Measurements from ENCODE around the gene OR6K2.
"Not testable (repeated sequence)": the region's sequence is repeated elsewhere in the genome, so short reads cannot be mapped to it uniquely, and the experiment has no call there.

OR6K2 gene, protein sequence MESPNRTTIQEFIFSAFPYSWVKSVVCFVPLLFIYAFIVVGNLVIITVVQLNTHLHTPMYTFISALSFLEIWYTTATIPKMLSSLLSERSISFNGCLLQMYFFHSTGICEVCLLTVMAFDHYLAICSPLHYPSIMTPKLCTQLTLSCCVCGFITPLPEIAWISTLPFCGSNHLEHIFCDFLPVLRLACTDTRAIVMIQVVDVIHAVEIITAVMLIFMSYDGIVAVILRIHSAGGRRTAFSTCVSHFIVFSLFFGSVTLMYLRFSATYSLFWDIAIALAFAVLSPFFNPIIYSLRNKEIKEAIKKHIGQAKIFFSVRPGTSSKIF

DNA sequence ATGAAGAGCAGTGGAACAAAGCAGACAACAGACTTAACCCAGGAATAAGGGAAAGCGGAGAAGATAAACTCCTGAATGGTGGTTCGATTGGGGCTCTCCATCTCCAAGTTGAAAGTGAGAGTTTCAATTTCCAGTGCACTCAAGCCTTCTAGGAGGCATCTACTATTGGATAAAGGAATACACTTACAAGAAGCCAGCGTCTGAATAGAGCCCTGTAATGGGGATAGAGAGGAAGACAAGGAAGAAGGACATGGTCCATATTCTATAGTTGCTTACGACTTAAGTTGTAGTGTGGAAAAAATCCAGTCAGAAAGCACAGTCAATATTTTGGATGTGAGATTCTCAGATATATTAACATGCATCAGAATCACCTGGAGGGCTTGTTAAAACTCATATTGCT is at the start of gene OR6K2:
Gene OR6K2, minus strand, starts transcription at position 101 of the 400 bp plus-strand sequence. Its CDS starts 0 bp downstream, at position 101.
- no peak for DNase-seq

DNA sequence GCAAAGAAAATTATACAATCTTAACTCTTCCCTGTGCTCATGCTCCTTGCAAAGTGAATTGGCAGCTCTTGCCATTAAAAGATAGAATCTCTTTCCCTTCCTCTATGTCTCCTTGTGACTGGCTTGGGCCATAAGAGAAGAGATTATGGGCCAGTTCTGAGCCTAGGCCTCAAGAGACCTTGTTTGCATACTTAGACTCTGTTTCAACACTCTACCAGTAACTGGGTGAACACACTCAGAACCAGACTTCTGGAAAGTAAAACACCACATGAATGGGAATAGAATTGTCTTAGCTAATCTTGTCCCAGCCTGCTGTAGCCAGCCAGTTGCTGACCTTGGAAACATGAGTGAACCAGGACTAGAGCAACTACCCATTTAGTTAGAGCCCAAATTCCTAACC is 35.4 kb upstream of the OR6K2 start:
- no peak for DNase-seq

DNA sequence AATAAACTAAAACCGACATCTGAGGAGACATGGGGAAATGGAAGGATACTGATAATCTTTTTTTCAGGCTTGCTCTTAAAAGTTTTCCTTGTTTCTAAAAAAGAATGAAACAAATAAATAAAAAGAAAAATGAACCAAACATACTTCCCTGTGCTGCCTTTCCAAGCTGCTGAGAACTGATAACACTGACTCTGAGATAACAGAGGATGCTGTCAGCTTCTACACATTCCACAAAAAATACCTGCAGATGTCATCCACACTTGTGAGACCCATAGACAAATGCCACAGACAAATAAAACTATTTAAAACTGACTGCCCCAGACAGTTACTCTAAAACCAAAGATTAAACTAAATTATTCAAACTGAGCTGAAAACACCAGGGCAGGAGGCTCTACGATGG is 32.1 kb upstream of the OR6K2 start:
- no peak for DNase-seq

- no peak for DNase-seq
Observed at GRCh38 chr1:158731707-158732106, 31.3 kb upstream of the OR6K2 start.

- no peak for DNase-seq
Observed at GRCh38 chr1:158730453-158730852, 30.0 kb upstream of the OR6K2 start.

DNA sequence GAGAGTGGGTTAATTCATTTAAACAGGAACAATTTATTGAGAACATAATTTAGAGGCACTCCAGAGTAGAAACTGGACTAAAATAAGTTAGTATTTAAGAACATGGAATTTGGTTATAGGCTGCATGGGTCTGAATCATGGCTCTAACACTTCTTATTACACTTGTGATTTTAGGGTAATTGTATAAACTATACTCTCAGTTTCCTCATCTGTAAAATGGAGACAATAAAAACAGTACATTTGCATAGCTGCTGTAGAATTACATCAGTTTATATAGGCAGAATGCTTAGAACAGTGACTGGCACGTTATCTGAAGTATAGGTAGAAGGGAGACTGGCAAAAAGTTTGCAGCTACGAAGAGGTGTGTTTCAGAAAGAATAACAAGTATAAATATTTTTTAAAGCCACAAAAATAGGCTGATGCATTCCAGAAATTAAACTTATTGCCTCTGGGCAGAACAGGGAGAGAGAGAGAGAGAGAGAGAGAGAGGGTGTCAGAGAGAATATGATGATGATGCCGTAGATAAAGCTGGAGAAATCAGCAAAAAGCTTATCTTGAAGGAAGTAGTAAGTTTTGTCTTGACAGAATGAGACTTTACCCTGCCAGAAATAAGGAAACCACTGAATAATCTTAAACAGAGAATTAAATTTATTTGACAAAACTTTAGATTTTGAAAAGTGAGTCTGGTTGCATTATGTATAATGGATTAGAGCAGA is 28.2 kb upstream of the OR6K2 start:
- no peak for DNase-seq

- DNase-seq = no peak
Observed at GRCh38 chr1:158724442-158724841, 24.0 kb upstream of the OR6K2 start.

DNA sequence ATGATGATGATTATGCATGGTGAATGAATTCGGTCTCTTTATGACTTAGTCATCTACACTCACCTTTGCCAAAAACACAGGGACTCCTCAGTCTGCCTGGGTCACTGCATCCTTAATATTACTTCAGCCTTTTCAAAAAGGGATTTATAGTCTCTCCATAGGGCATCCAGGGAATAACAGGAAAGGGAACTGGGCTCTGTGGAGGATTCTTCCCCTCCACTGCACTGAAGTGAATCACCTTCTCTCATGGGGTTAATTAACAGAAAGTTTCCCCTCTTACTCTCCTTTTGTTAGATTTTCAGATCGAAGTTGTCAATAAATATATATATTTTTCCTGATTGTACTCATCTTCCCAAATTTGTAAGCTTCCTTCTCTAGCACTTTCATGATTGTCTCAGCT is 20.2 kb upstream of the OR6K2 start, which contains the start of gene OR6K3:
Gene OR6K3, minus strand, starts transcription at position 101 of the 400 bp plus-strand sequence. CDS start 2,605 bp downstream, outside the sequence.
- DNase-seq = no peak

GRCh38 chr1:158719664-158720063 is 19.2 kb upstream of the OR6K2 start:
- DNase-seq = no peak

DNA sequence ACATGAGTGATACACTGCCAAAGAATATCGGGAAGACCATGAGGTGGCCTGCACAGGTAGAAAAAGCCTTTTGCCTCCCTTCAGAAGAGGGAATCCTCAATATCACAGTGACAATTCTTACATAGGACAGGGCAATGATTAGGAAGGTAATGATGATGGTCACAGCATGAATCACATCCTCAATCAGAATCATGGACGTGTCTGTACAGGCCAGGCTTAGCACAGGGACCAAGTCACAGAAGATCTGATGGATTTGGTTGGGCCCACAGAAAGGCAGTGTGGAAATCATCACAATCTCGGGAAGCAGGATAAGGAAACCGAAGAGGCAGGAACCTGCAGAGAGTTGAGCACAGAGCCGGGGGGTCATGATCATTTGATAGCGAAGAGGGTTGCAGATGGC is 16.9 kb upstream of the OR6K2 start:
- no peak for DNase-seq

DNA sequence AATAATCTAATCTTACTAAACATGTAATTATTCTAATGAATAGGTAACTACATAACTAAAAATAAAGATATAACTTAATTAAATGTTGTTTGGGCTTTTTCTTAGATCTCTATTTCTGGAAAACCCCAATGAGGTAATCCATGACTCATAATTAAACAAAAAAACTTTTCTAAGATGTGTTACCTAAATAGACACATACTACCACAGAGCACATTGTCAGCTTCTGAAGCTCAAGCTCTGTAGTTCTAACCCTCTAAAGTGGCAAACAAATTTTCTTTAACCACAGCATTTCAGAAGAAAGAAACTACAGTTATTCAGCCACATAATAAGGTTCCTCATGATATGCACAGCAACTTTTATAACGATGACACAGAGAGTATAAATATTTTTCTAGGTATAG is 15.9 kb upstream of the OR6K2 start:
- DNase-seq = peak; percentile 38

GRCh38 chr1:158714754-158715153 is 14.3 kb upstream of the OR6K2 start:
- no peak for DNase-seq

- no peak for DNase-seq
Observed at GRCh38 chr1:158711098-158711497, 10.6 kb upstream of the OR6K2 start.

- no peak for DNase-seq
Observed at GRCh38 chr1:158706096-158706495, 5.6 kb upstream of the OR6K2 start.

GRCh38 chr1:158694596-158694995 is 5.9 kb downstream of the OR6K2 start:
- DNase-seq = no peak

DNA sequence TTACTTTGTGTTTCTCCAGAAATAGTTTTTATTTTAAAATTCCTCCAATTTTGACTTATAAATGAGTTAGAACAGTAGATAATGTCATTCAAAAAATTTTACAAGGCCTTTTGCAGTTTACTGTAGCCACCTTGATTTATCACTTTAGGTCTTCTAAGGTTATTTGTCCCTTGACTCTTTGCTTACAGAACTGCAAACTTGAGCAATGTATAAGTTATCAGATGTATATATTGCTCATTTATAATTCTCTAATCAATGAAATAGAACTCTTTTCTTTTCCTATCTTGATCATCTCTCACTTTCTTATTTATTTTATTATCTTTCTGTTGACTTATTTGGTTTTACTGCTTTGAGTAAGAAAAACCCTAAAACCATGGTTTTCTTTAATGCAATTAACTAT is 8.1 kb downstream of the OR6K2 start:
- no peak for DNase-seq

DNA sequence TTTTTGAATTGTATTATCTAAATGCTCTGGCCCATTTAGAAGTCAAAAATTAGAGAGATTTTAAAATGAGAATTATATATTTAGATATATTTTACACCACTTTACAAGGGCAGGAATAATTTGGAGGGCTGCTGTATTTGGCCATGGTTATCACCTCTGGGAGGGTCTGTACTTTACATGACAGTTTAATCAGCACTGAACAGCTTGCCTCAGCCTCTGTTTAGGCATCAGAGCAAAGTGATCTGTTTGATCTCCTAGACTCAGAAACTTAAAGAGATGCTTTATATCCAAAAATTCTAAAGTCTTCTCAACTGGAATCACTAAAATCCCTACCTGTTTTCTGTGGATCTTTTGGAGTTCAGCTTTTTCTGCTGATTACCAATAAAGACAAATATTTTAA is 8.5 kb downstream of the OR6K2 start:
- DNase-seq = no peak

GRCh38 chr1:158691149-158691548 is 9.3 kb downstream of the OR6K2 start:
- not testable (repeated sequence) for DNase-seq

- no peak for DNase-seq
Observed at GRCh38 chr1:158689875-158690274, 10.6 kb downstream of the OR6K2 start.

- DNase-seq = no peak
Observed at GRCh38 chr1:158689110-158689509, 11.3 kb downstream of the OR6K2 start.

DNA sequence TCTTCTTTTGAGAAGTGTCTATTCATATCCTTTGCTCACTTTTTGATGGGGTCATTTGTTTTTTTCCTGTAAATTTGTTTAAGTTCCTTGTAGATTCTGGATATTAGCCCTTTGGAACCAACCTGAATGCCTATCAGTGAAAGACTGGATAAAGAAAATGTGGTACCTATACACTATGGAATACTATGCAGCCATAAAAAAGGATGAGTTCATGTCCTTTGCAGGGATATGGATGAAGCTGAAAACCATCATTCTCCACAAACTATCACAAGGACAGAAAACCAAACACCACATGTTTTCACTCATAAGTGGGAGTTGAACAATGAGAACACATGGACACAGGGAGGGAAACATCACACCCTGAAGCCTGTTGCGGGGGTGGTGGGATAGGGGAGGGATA is 12.1 kb downstream of the OR6K2 start:
- DNase-seq = not testable (repeated sequence)

GRCh38 chr1:158687037-158687436 is 13.4 kb downstream of the OR6K2 start:
- no peak for DNase-seq

- peak; percentile 44 to 61 for DNase-seq
Observed at GRCh38 chr1:158686111-158687009, 14.1 kb downstream of the OR6K2 start, which contains the start of gene SPTA1. SPTA1 (minus strand) TSS chr1:158686715; CDS start chr1:158686517, 198 bp downstream.

Data from inflammatory macrophage treated with lipopolysaccharide for 1 hour (primary cell).